CD14-positive monocyte (primary cell): ENCODE data around the gene SLC35F2. TPM values are rescaled to one million over a fixed set of nuclear protein-coding genes. Genes with fewer than 3 reads are reported as not detected.
"Not testable (repeated sequence)": the region's sequence is repeated elsewhere in the genome, so short reads cannot be mapped to it uniquely, and the experiment has no call there.

Experiments
- DNase-seq, 3 donors: peaks; one replicate each; pipeline ENCODE4 v3.0.0-alpha.2; 2011 to 2022
- H2AFZ ChIP-seq: 2 replicates; pipeline ENCODE4 v1.6.0; 2012; ENCODE audit warnings: mild to moderate bottlenecking, low read depth, low read length, inconsistent platforms; ENCODE audit not compliant: insufficient read depth, poor library complexity, severe bottlenecking
- H3K27ac ChIP-seq, 2 donors: 1 replicate in 1 of 2; 2 replicates in 1 of 2; pipeline ENCODE4 v1.5.1; 2012 to 2013; ENCODE audit warnings: low read length in 2 of 2, control low read depth in 1 of 2, inconsistent platforms in 1 of 2, low read depth in 1 of 2, mild to moderate bottlenecking in 1 of 2
- H3K27me3 ChIP-seq, 2 donors: one replicate each; pipeline versions ENCODE4 v1.6.0 to v1.6.1; 2011 to 2013; ENCODE audit warnings: low read length in 2 of 2; ENCODE audit not compliant: control insufficient read depth in 2 of 2, insufficient read depth in 2 of 2
- H3K36me3 ChIP-seq, 2 donors: replicated peaks in 1 of 2; 1 replicate in 1 of 2; 2 replicates in 1 of 2; pipeline versions ENCODE4 v1.5.1 to v1.6.1; 2012 to 2013; ENCODE audit warnings: low read length in 2 of 2, control low read depth in 1 of 2, inconsistent platforms in 1 of 2, mild to moderate bottlenecking in 1 of 2; ENCODE audit not compliant: insufficient read depth in 2 of 2, control insufficient read depth in 1 of 2
- H3K4me1 ChIP-seq, 2 donors: 1 replicate in 1 of 2; 2 replicates in 1 of 2; pipeline versions ENCODE4 v1.5.1 to v1.6.1; 2012 to 2013; ENCODE audit warnings: low read length in 2 of 2, control low read depth in 1 of 2, inconsistent platforms in 1 of 2, mild to moderate bottlenecking in 1 of 2, moderate library complexity in 1 of 2; ENCODE audit not compliant: insufficient read depth in 2 of 2, control insufficient read depth in 1 of 2
- H3K4me2 ChIP-seq: replicated peaks from 2 replicates; pipeline ENCODE3; 2012; ENCODE audit warnings: low read length, moderate library complexity, mild to moderate bottlenecking; ENCODE audit not compliant: poor library complexity, severe bottlenecking; ENCODE audit errors: extremely low read depth
- H3K4me3 ChIP-seq, 3 experiments: fragments of 200-600 bp in 1 of 3; sonication (generic) in 1 of 3; replicated peaks in 1 of 3; 1 replicate in 2 of 3; 2 replicates in 1 of 3; pipeline ENCODE4 v1.5.1; 2011 to 2013; ENCODE audit warnings: low read length in 3 of 3, mild to moderate bottlenecking in 3 of 3, control low read depth in 2 of 3, low read depth in 2 of 3, inconsistent platforms in 1 of 3, moderate library complexity in 1 of 3
- H3K79me2 ChIP-seq: 2 replicates; pipeline ENCODE4 v1.6.0; 2012; ENCODE audit warnings: mild to moderate bottlenecking, control low read depth, inconsistent platforms, low read length, moderate library complexity; ENCODE audit not compliant: insufficient read depth
- H3K9ac ChIP-seq: 2 replicates; pipeline ENCODE4 v1.6.0; 2017; ENCODE audit warnings: low read length, mild to moderate bottlenecking; ENCODE audit not compliant: insufficient read depth, poor library complexity, severe bottlenecking
- H3K9me3 ChIP-seq, 2 donors: replicated peaks in 1 of 2; 1 replicate in 1 of 2; 2 replicates in 1 of 2; pipeline versions ENCODE4 v1.5.1 to v1.6.1; 2012 to 2013; ENCODE audit warnings: low read length in 2 of 2, control low read depth in 1 of 2; ENCODE audit not compliant: control insufficient read depth in 1 of 2, insufficient read depth in 1 of 2
- H4K20me1 ChIP-seq: 2 replicates; pipeline ENCODE4 v1.6.0; 2012; ENCODE audit warnings: mild to moderate bottlenecking, low read length, control low read depth, moderate library complexity; ENCODE audit not compliant: insufficient read depth
- H3K27ac Mint-ChIP-seq, 7 donors: one replicate each; pipeline ENCODE4 v1.8.0; 2020; ENCODE audit warnings: mild to moderate bottlenecking in 7 of 7, mixed read lengths in 7 of 7, moderate library complexity in 6 of 7, inconsistent platforms in 2 of 7
- H3K27me3 Mint-ChIP-seq, 3 donors: one replicate each; pipeline ENCODE4 v1.8.0; 2021 to 2022; ENCODE audit warnings: low read depth in 3 of 3, mild to moderate bottlenecking in 3 of 3, mixed read lengths in 3 of 3, moderate library complexity in 3 of 3, inconsistent platforms in 1 of 3
- H3K36me3 Mint-ChIP-seq, 2 donors: one replicate each; pipeline ENCODE4 v1.8.0; 2020; ENCODE audit warnings: mixed read lengths in 2 of 2, inconsistent platforms in 1 of 2, mild to moderate bottlenecking in 1 of 2
- H3K4me1 Mint-ChIP-seq: one replicate; pipeline ENCODE4 v1.8.0; 2020; ENCODE audit warnings: mild to moderate bottlenecking, mixed read lengths
- H3K4me3 Mint-ChIP-seq, 2 donors: one replicate each; pipeline ENCODE4 v1.8.0; 2020; ENCODE audit warnings: mild to moderate bottlenecking in 2 of 2, mixed read lengths in 2 of 2, moderate library complexity in 1 of 2
- H3K9me3 Mint-ChIP-seq, 7 donors: one replicate each; pipeline ENCODE4 v1.8.0; 2020 to 2022; ENCODE audit warnings: mixed read lengths in 7 of 7, mild to moderate bottlenecking in 6 of 7, moderate library complexity in 6 of 7, inconsistent platforms in 2 of 7
- WGBS: methylation state at CpG from one replicate; pipeline ENCODE4 v1.1.5; 2013; ENCODE audit warnings: missing lambda C conversion rate; ENCODE audit not compliant: insufficient coverage; 5-methylcytosine and 5-hydroxymethylcytosine counted together
- intact Hi-C, 2 donors: fragments of 100-400 bp; cut with micrococcal nuclease; formaldehyde crosslinking; loops; one replicate each; pipeline versions ENCODE4 v1.15.0 to v1.15.1; 2023
- polyA plus RNA-seq, 3 donors: library from polyadenylated mRNA; depleted of rRNA in 1 of 3; unstranded in 2 of 3; stranded (reverse) in 1 of 3; fragments of 300-500 nt in 2 of 3; fragments of >200 nt in 1 of 3; fragmentation: Illumina TruSeq in 2 of 3; gene quantifications; 1 replicate in 2 of 3; 2 replicates in 1 of 3; pipeline ENCODE4 v1.2.3, GENCODE V29; 2012 to 2021
- TF ChIP-seq, protein P1 (sequence below): fragments of 200-600 bp; IDR thresholded peaks from one replicate; pipeline ENCODE4 v1.8.0; 2022; ENCODE audit warnings: antibody characterized with exemption, mild to moderate bottlenecking

The SLC35F2 gene
- polyA plus RNA-seq, 3 donors: 0.24 to 0.25 TPM; not detected in 1

DNA sequence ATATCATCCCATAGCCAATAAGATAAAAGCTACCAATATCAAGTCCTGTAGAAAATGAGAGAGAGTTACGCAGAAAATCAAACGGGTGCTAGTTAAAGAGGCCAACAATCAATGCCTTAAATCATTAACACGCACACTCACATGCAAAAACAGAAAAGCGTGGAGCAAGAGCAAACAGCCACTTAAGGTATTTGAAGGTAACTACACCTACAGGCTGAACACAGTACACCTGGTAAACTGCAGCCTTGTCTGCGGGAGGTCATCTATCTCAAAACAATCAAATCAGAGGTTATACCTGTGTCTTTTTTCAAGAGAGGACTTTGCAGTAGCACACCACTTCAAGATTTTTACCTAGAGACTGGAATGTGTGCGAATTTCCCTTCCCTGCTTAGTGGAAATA, 23.6 kb downstream of the SLC35F2 start:
- Histone ChIP-seq H3K9me3 (no peaks in the 10 kb centered on the region), H3K9ac (no peak overlapping the region), H3K36me3 (no peaks in the 10 kb centered on the region), H4K20me1 (no peaks in the 10 kb centered on the region), H2AFZ (no peak overlapping the region), H3K4me3 (no peak overlapping the region), H3K79me2 (peaks cover 3% of the 10 kb centered on the region), H3K4me2 (no peak overlapping the region), H3K27me3 (no peaks in the 10 kb centered on the region), H3K27ac (no peak overlapping the region), H3K4me1 (peaks cover 5 to 6% of the 10 kb centered on the region in 2 donors)
- peaks cover 10% of the 10 kb centered on the region for H3K4me1 Mint-ChIP-seq
- 83% methylated on average over 2 of the region's 6 CpGs for WGBS
- H3K9me3 Mint-ChIP-seq: no peaks in the 10 kb centered on the region
- peaks cover 0 to 2% (median 0%) of the 10 kb centered on the region in 3 donors for H3K27me3 Mint-ChIP-seq
- TF ChIP-seq, protein P1, sequence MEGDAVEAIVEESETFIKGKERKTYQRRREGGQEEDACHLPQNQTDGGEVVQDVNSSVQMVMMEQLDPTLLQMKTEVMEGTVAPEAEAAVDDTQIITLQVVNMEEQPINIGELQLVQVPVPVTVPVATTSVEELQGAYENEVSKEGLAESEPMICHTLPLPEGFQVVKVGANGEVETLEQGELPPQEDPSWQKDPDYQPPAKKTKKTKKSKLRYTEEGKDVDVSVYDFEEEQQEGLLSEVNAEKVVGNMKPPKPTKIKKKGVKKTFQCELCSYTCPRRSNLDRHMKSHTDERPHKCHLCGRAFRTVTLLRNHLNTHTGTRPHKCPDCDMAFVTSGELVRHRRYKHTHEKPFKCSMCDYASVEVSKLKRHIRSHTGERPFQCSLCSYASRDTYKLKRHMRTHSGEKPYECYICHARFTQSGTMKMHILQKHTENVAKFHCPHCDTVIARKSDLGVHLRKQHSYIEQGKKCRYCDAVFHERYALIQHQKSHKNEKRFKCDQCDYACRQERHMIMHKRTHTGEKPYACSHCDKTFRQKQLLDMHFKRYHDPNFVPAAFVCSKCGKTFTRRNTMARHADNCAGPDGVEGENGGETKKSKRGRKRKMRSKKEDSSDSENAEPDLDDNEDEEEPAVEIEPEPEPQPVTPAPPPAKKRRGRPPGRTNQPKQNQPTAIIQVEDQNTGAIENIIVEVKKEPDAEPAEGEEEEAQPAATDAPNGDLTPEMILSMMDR: no peak
- H3K4me3 Mint-ChIP-seq: no peak overlapping the region
- DNase-seq: no peak
- H3K36me3 Mint-ChIP-seq: no peaks in the 10 kb centered on the region
- H3K27ac Mint-ChIP-seq: no peak overlapping the region
- intact Hi-C loops: no loop called here

DNA sequence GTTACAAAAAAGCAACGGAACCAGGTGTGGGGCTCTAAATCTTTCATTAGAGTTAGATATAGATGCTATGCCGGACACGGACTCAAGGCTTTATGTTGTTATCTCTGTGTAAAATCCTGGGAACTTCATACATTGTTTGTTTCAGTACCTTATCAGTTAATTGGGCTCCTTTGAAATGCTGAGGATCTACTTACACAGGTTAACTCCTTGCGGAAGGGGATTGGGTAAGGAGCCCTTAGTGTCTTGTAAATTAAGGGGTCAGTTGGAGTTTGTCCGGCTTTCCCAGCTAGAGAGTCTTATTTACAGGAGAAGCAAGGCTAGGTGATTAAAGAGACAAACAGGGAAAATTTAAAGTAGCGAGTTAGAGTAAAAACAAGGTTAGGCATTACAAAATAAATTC, 24.7 kb downstream of the SLC35F2 start:
- H3K4me3 Mint-ChIP-seq, H3K27ac Mint-ChIP-seq, H3K9ac ChIP-seq, H3K27ac ChIP-seq, H3K4me3 ChIP-seq, H3K4me1 ChIP-seq, H2AFZ ChIP-seq, H3K36me3 Mint-ChIP-seq, H3K9me3 Mint-ChIP-seq, intact Hi-C loops, H3K4me1 Mint-ChIP-seq, H3K79me2 ChIP-seq, H3K4me2 ChIP-seq, H3K36me3 ChIP-seq, H3K27me3 ChIP-seq, H4K20me1 ChIP-seq, DNase-seq, H3K27me3 Mint-ChIP-seq, H3K9me3 ChIP-seq: not testable (repeated sequence)
- 89% methylated on average over 3 of the region's 6 CpGs for WGBS
